HG03521 (cell line): ENCODE measurements around the gene DNAJC21.
"Not testable (repeated sequence)": the region's sequence is repeated elsewhere in the genome, so short reads cannot be mapped to it uniquely, and the experiment has no call there.

Source experiments
- ATAC-seq: cut with Tn5 transposase; IDR thresholded peaks from one replicate; pipeline ENCODE4 v1.9.1; 2021; ENCODE audit warnings: mild to moderate bottlenecking, moderate library complexity; ENCODE audit not compliant: unreplicated experiment

The DNAJC21 gene

DNA sequence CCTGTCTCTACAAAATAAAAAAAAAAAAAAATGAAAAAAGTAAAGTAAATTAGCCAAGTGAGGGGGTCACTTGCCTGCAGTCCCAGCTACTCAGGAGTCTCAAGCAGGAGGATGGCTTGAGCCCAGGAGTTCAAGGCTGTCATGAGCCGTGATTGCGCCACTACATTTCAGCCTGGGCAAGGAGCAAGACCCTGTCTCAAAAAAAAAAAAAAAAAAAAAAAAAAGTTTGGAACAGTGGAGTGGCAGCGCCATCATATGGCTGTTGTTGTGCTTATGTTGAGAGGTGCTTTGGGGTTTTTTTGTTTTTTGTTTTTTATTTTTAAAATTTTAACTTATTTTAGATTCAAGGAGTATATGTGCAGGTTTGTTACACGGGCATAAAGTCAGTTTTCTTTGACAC is 10.3 kb upstream of the DNAJC21 start:
- no peak for ATAC-seq

- ATAC-seq = not testable (repeated sequence)
These were observed 6.1 kb upstream of the DNAJC21 start for GRCh38 chr5:34923256-34923655.

DNA sequence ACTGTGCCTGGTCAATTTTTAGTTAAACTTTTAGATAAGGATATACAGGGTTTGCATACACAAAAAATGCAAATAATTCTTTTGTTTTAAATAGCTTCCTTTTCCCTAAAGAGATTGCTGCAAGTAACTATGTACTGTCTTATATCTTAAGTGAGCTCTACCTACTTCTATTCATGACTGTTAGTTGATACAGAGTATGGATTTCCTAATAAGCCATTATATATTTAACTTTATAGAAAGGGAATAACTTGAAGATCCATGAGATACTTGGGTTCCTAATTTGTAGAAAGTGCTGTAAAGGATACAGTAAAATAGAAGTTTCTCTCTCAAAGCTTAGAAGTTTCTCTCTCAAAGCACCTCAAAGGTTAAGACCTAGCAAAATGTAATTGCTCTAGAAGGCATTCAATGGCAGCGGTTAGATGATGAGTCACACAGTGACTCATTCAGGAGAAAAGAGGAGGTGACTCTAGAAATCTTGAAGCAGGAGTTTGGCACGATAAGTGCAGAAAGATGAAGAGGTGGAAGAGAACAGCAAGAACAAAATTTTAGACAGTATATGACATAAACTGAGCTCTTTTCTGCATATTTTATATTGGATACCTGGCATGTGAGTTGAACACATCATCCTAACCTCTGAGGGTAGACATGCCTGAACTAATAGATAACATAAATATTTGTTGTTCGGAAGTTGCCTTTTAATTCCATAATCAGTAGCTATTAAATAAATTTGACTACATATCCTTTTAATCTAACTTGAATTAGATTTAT is 5.5 kb upstream of the DNAJC21 start:
- ATAC-seq = no peak

GRCh38 chr5:34924462-34924765 is 4.9 kb upstream of the DNAJC21 start:
- ATAC-seq = no peak

DNA sequence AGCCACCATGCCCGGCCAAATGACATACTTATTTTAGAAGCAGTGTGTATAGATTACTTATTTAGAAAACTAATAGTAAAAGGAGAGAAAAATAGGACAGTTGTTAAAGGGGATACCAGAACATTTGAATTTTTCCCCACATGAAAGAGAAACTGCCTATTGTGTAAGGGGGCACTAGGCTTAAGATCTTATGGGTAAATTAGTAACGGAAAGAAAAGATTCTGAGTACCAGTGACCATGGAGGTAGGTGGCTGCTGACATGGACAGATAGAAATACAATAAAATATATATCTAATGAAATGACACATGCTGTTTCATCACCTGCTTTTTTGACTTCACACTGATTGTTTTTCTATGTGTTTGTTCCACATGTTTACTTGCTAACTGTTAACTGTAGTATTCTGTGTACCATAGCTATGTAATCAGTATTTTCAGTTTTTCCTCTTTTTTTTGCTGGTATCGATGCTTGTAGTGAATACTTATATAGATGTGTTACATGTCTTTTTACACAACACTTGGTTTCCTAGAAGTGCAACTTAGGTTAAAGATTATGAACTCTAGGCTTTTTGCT is 3.0 kb upstream of the DNAJC21 start:
- no peak for ATAC-seq

- ATAC-seq = no peak
These were observed 1.6 kb upstream of the DNAJC21 start for GRCh38 chr5:34927785-34928184.

- no peak for ATAC-seq
These were observed 1.1 kb upstream of the DNAJC21 start for GRCh38 chr5:34928267-34928666.

DNA sequence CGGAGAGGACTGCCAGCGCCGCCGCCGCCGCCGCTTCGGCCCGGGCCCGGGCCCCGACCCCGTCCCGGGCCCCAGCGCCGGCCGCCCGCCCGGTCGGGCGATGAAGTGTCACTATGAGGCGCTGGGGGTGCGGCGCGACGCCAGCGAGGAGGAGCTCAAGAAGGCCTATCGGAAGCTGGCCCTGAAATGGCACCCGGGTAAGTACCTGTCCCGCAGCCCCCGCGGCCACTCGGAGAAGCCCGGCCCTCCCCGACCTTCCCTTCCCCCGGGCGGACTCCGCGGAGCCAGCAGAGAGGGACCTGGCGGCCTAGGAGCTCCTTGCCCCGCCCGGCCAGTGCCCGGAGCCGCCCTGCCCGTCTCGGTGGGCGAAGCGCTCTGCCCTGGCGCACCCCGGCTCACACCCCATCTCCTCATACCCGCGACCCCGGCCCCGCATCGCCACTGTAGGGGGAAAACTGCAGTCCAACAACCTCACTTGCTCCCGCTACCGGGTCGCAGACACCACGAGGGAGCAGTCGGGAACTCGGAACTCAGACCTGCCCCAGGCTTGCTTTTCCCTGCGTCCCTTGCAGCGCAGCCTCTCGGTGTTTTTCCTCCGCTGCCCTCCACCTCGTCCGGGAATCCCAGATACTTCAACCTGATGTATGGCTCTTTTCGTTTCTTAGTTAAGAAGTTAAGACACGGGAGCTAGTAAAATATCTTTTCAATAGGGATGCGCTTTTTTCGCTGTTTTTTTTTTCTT is 532 bp downstream of the DNAJC21 start:
- peak; percentile 78 for ATAC-seq

DNA sequence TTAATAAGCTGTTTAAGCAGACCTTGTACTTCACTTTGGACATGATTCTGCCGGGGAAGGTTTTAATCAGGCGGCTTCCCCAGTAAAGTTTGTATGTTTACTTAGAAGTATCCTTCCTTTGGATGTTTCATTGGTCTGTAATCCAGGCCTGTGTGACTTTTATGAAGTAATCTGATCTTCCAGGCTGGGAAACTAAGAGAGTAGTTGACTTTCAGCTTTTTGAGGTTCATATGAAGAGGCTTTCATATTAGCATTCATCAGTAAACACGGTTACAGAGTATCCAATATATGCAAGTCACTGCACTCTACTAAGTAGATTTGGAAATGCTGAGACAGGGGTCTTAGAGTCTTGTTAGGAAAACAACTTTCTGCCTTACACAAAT is 1.1 kb downstream of the DNAJC21 start:
- no peak for ATAC-seq

DNA sequence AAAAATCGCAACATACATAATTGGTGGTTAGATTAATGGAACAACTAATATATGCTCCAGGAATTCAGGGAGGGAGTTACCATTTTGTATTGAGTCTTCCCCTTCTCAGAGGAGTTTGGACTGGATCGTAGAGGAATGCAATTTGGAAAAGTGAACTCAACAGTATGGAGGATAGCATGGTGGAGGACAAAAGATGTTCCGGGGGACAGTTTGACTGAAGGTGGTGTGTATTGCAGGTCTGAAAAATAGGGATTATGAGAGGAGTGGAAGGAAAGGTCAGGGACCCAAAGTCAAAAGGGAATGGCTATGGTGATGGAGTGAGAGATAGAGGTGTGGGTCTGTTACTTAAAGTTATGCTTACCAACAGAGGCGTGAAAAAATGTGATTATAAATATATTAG is 1.5 kb downstream of the DNAJC21 start:
- no peak for ATAC-seq

DNA sequence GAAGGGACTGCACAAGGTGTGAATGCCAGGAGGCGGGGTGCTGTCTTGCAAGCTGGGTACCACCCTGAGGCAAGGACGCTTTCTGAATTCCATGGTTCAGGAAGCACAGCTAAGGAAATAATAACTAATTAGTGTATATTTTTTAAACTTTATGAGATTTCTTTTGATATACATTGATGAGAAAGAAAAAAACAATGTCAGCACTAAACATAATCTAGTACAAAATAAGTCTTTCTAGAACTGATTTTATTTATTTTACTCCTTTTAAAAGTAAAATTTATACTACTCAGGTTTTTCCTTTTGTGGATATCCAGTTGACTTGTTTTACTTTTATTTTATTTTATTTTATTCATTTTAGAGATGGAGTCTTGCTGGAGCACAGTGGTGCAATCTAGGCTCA is 3.6 kb downstream of the DNAJC21 start:
- ATAC-seq = no peak

- no peak for ATAC-seq
These were observed 12.6 kb downstream of the DNAJC21 start for GRCh38 chr5:34941936-34942335.

GRCh38 chr5:34944044-34944443 is 14.7 kb downstream of the DNAJC21 start:
- no peak for ATAC-seq

- no peak for ATAC-seq
These were observed 15.2 kb downstream of the DNAJC21 start for GRCh38 chr5:34944460-34945047.

DNA sequence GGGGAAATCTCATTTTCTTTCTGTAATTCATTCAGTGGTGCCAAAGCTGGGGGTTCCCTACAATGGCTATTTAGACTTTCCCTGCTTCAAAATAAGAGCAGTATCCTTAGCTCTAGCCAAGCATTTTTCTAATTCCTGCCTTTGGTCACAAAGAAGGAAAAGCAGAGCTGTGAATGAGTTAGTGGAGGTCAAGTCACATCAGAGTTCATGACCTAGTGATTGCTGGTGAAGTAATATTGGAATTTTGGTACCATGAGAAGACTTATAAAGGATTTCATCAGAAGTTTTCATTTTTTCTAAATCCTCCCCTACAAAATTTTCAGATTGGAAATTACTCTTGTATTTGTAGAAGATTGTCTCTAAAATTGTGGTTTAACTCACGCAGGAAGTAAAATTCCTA is 28.0 kb downstream of the DNAJC21 start:
- no peak for ATAC-seq

- no peak for ATAC-seq
These were observed 28.7 kb downstream of the DNAJC21 start for GRCh38 chr5:34957857-34958690.

- ATAC-seq = peak; percentile 86
These were observed 30.0 kb downstream of the DNAJC21 start for GRCh38 chr5:34959323-34959722.

GRCh38 chr5:34967540-34967939 is 38.2 kb downstream of the DNAJC21 start:
- no peak for ATAC-seq

DNA sequence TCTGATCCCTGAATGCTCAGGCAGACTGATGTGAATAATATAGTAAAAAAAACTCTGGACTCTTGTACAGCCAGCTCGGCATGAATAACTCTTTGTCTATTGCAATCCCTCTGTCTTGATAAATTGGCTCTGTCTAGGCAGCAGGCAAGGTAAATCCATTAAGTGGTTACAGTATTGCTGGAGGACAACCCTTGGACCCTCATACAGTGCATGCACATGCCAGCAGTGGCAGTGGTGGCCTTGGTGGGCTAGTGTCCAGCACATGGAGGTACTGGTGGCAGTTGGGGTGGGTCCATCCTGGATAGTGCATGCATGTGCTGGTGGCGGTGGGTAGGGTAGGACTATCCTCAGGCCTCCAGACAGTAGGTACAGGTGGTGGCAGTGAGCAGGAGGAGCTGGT is 38.9 kb downstream of the DNAJC21 start:
- ATAC-seq = no peak

- ATAC-seq = no peak
These were observed 41.2 kb downstream of the DNAJC21 start for GRCh38 chr5:34970552-34970951.

- not testable (repeated sequence) for ATAC-seq
These were observed 42.3 kb downstream of the DNAJC21 start for GRCh38 chr5:34971655-34972054.
